ENCODE measurements around the gene PLA2R1. TPM values are rescaled to one million over a fixed set of nuclear protein-coding genes. Genes with fewer than 3 reads are reported as not detected.

PLA2R1 gene
- total RNA-seq, 1 experiment from 2014 or later: 8.4 TPM

DNA sequence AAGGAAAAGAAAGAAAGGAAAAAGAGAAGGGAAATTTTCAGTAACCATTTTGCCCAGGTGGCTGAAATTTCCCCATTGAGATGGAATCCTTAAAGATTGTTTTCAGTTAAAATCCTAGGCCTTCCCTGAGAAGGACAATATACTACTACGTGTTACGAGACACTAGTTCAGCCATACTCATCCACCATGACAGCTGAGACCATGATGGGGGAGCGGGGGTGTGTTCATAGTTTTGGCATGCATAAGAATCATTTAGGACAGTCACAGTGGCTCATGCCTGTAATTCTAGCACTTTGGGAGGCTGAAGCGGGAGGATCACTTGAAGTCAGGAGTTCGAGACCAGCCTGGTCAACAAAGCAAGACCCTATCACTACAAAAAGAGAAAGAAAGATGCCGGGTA is 28.0 kb downstream of the PLA2R1 start:
- peak overlapping the region; percentile 4 for H3K27ac Mint-ChIP-seq (ENCODE audit: low read depth, unreplicated experiment)
- intact Hi-C loops (cut with micrococcal nuclease): no loop called here
- H3K27me3 Mint-ChIP-seq (ENCODE audit: insufficient read depth, unreplicated experiment): no peaks in the 10 kb centered on the region
- H3K4me3 Mint-ChIP-seq (ENCODE audit: unreplicated experiment): no peak overlapping the region
- H3K4me1 Mint-ChIP-seq (ENCODE audit: insufficient read depth, unreplicated experiment): peaks cover 18% of the 10 kb centered on the region
- CTCF ChIA-PET: no interaction called here
- no peaks in the 10 kb centered on the region for H3K9me3 Mint-ChIP-seq (ENCODE audit: unreplicated experiment)
- peaks cover 5% of the 10 kb centered on the region for H3K36me3 Mint-ChIP-seq (ENCODE audit: insufficient read depth, unreplicated experiment)
- POLR2A ChIA-PET: no interaction called here
- no peak for DNase-seq (ENCODE audit: unreplicated experiment)
- BruUV-seq (replicated peaks): no TSS peak
- TF ChIP-seq CTCF (IDR thresholded peaks at IDR 0.05; ENCODE audit: unreplicated experiment): no peak

DNA sequence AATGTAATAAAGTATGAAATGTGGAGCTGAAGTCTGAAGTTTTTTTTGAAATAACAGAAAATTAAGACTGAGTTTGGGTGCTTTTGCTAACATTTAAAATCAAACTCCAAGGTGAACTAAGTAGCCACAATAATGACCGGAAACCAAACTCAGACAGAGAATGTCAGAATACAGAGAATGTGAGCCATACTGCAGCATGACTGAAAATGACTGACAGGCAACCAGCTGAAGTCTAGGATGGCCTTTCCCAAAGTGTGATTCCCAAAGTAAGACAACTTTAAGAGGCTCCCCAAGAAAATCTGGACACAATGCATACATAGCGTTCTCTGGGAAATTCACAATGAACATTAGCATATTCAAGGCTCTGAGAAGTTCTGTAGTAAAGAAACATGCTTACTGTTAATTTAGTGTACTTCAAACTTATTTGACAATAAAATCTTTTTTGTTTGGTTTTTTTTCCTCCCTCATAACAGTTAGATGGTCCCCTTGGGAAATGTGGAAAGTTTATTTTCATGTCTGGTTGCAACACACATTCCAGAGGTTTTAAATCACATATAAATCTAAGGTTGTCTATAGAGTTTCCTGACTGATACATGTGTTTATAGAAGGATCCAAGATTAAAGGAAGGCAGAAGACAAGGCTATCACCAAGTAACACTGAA is 28.6 kb downstream of the PLA2R1 start:
- Mint-ChIP-seq H3K27ac (ENCODE audit: low read depth, unreplicated experiment) (peak overlapping the region; percentile 4), H3K36me3 (ENCODE audit: insufficient read depth, unreplicated experiment) (peaks cover 5% of the 10 kb centered on the region), H3K9me3 (ENCODE audit: unreplicated experiment) (no peaks in the 10 kb centered on the region), H3K27me3 (ENCODE audit: insufficient read depth, unreplicated experiment) (no peaks in the 10 kb centered on the region), H3K4me1 (ENCODE audit: insufficient read depth, unreplicated experiment) (peaks cover 18% of the 10 kb centered on the region), H3K4me3 (ENCODE audit: unreplicated experiment) (no peak overlapping the region)
- peak; percentile 67 for DNase-seq (ENCODE audit: unreplicated experiment)
- BruUV-seq (replicated peaks): no TSS peak
- intact Hi-C loops (cut with micrococcal nuclease): no loop called here
- no peak for TF ChIP-seq CTCF (IDR thresholded peaks at IDR 0.05; ENCODE audit: unreplicated experiment)
- ChIA-PET CTCF (no interaction called here), POLR2A (interaction anchor here (0.7 kb wide), 1 partner anchor 11 kb away, joined by 5 read pairs; no protein-coding TSS in a partner anchor)

DNA sequence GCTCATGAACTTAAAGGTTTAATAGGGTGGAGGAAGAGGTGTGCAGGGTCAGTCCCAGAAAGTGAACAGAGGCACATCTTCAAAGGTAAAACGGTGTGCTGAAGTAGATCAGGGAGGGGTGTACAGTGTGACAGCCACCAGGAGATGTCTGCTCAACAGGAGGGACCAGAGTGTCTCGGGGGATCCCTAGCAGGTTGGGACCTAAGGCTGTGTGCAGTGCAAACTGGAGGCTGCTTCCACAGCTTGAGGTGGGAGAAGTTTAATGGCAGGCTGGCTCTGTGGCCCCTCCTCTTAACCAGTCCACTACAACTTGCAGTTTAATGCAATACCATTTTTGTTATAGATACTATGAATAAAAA is 33.2 kb downstream of the PLA2R1 start:
- no peaks in the 10 kb centered on the region for H3K27me3 Mint-ChIP-seq (ENCODE audit: insufficient read depth, unreplicated experiment)
- no peak overlapping the region for H3K27ac Mint-ChIP-seq (ENCODE audit: low read depth, unreplicated experiment)
- no peak for DNase-seq (ENCODE audit: unreplicated experiment)
- peaks cover 28% of the 10 kb centered on the region for H3K4me1 Mint-ChIP-seq (ENCODE audit: insufficient read depth, unreplicated experiment)
- no peaks in the 10 kb centered on the region for H3K9me3 Mint-ChIP-seq (ENCODE audit: unreplicated experiment)
- H3K4me3 Mint-ChIP-seq (ENCODE audit: unreplicated experiment): no peak overlapping the region
- ChIA-PET CTCF (no interaction called here), POLR2A (interaction anchor here (0.6 to 1.3 kb wide), 2 partner anchors 18 to 1156 kb away, joined by 3 to 4 read pairs; no protein-coding TSS in a partner anchor)
- BruUV-seq (replicated peaks): no TSS peak
- intact Hi-C loops (cut with micrococcal nuclease): no loop called here
- no peak for TF ChIP-seq CTCF (IDR thresholded peaks at IDR 0.05; ENCODE audit: unreplicated experiment)
- H3K36me3 Mint-ChIP-seq (ENCODE audit: insufficient read depth, unreplicated experiment): peaks cover 24% of the 10 kb centered on the region

DNA sequence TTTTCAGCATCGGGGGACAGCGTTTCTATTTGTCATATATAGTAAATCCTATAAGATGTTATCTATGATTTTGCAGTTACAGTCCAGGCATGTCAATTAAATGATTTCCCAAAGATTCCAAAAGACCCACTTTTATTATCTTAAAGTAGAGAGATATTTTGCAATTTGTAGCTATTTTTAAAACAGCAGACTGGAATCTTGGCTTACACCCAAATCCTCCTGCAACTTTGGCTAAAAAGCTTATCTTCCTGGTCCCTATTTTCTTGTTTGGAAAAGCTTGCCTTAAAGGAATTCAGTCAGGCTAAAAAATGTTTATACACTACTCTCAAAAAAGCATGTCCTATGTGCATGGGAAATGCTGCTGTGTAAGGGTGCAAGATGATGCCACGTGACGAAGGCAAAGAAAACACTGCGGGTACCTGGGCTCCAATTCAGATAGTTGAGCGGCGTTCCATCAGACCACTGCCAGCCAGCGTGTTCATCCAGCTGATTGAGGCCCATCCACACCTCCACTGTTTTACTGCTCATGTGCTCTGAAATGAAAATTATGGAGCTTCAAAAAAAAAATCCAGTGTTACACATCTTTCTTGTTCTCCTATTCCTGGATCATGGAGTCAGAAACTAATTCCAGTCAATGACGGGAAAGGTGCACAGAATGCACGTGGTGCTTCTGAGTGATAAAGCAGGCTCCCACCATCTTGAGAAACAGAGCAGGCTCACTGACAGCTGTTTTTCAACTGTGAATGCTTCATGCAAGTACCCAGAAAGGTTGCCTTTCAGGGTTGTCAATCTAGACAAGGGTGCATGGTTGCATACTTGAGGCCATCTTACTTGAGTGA is 33.8 kb downstream of the PLA2R1 start:
- DNase-seq (ENCODE audit: unreplicated experiment): peak; percentile 14
- POLR2A ChIA-PET: interaction anchor here (0.6 to 1.4 kb wide), 4 partner anchors 11 to 1156 kb away, joined by 3 to 4 read pairs (median 3); no protein-coding TSS in a partner anchor
- Mint-ChIP-seq H3K27ac (ENCODE audit: low read depth, unreplicated experiment) (no peak overlapping the region), H3K27me3 (ENCODE audit: insufficient read depth, unreplicated experiment) (no peaks in the 10 kb centered on the region), H3K4me1 (ENCODE audit: insufficient read depth, unreplicated experiment) (peaks cover 23% of the 10 kb centered on the region), H3K4me3 (ENCODE audit: unreplicated experiment) (no peak overlapping the region), H3K36me3 (ENCODE audit: insufficient read depth, unreplicated experiment) (peaks cover 24% of the 10 kb centered on the region), H3K9me3 (ENCODE audit: unreplicated experiment) (no peaks in the 10 kb centered on the region)
- TF ChIP-seq CTCF (IDR thresholded peaks at IDR 0.05; ENCODE audit: unreplicated experiment): no peak
- intact Hi-C loops (cut with micrococcal nuclease): no loop called here
- CTCF ChIA-PET: interaction anchor here (0.7 to 1.0 kb wide), 2 partner anchors 12 to 1244 kb away, joined by 3 read pairs; no protein-coding TSS in a partner anchor
- BruUV-seq (replicated peaks): no TSS peak

Data from MCF 10A (cell line).